Testis (tissue), 2 donors: Measurements from ENCODE around the gene LEP.

ENCODE experiments used
- POLR2A ChIP-seq: fragments of 450-650 bp; IDR thresholded peaks from one replicate; pipeline ENCODE4 v1.6.1; 2017; ENCODE audit warnings: antibody characterized with exemption, mild to moderate bottlenecking, moderate library complexity
- TF ChIP-seq, protein P1 (sequence below), 3 experiments: fragments of 450-650 bp in 2 of 3; fragments of 200-600 bp in 1 of 3; sonication (generic) in 1 of 3; IDR thresholded peaks; one replicate each; pipeline ENCODE4 v1.5.1; 2016 to 2019; ENCODE audit warnings: antibody characterized with exemption in 3 of 3, mild to moderate bottlenecking in 2 of 3, moderate library complexity in 1 of 3

DNA sequence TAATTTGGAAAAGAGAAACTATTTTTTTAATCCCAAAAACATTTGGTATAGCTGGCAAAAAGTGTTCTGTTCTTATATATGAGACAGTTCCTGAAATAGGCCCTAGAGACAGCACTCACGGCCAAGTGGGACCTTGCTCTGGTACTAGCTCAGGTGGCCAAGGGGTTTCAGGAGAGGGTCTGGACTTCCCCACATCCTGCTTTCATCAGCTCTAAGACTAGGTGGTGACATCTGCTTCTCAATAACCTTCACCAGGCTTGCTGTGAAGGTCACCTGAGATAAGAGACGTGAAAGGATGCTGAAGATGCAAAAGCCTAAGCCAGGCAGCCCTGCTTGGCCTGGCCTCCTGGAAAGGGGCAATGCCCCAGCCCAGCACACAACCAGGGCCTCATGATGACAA, 62.1 kb downstream of the LEP start:
- TF ChIP-seq, protein P1, sequence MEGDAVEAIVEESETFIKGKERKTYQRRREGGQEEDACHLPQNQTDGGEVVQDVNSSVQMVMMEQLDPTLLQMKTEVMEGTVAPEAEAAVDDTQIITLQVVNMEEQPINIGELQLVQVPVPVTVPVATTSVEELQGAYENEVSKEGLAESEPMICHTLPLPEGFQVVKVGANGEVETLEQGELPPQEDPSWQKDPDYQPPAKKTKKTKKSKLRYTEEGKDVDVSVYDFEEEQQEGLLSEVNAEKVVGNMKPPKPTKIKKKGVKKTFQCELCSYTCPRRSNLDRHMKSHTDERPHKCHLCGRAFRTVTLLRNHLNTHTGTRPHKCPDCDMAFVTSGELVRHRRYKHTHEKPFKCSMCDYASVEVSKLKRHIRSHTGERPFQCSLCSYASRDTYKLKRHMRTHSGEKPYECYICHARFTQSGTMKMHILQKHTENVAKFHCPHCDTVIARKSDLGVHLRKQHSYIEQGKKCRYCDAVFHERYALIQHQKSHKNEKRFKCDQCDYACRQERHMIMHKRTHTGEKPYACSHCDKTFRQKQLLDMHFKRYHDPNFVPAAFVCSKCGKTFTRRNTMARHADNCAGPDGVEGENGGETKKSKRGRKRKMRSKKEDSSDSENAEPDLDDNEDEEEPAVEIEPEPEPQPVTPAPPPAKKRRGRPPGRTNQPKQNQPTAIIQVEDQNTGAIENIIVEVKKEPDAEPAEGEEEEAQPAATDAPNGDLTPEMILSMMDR (IDR thresholded peaks at IDR 0.05) = no peak
- TF ChIP-seq POLR2A = no peak
